ENCODE data around the gene SRSF4. TPM values are rescaled to one million over a fixed set of nuclear protein-coding genes. Genes with fewer than 3 reads are reported as not detected.

Gene SRSF4
- polyA plus RNA-seq, 1 of the 3 experiments (the other 2 are of a cell fraction) = 62.6 TPM

DNA sequence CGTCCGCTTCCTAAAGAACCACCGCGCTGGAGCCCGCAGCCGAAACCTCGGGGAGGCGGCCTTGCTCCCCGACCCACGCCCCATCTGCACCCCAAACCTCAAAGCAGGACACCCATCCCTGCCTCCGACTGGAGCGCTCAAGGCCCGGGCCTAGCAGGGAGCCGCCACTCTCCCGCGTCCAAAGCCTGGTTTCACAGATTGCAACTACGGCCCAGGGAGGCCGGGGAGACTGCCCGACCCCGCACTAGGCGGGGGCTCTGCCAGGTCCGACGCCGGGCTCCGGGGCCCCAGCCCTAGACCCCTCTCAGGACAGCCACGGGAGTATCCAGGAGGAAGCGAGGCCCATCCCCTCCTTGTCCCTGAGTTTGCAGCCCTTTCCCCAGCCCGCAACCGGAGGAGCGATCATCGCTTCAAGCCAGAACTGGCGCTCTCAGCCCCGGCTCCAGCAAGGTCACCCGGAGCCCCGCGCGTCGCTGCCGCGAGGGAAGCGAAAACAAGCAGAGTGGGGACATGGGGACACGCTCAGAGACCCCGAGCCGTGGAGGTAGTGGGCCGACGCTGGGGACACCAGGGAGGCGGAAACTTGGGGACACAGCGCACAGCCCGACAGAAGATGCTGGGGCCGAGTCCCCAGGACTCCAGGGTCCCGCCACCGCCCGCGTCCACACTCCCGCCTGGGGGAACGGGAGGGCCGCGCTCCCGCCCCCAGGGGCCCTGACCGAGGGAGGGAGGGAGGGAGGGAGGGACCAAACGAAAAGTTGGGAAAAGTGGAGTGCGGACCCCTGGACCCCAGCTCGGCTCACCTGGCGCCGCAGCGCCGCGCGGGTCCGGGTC is 58.4 kb downstream of the SRSF4 start:
- peak; percentile 65 for DNase-seq
- Histone ChIP-seq H3K9me3 (no peaks in the 10 kb centered on the region), H3K4me3 (ENCODE audit: low read depth in 2 of 2, low read length in 1 of 2) (peak overlapping the region; percentile 19 to 69; a peak in 3 of 4 replicates), H3K4me2 (peak overlapping the region; percentile 67), H3K27me3 (ENCODE audit: insufficient read depth) (no peaks in the 10 kb centered on the region), H2AFZ (ENCODE audit: low read depth) (no peak overlapping the region), H3F3A (replicated peaks; ENCODE audit: insufficient read depth) (peaks cover 3% of the 10 kb centered on the region), H3K4me1 (ENCODE audit: control insufficient read depth in 1 of 2, insufficient read depth in 2 of 2, low read depth in 1 of 2, low read length in 1 of 2) (peaks cover 0 to 9% of the 10 kb centered on the region in 2 experiments; a peak in 1 of 4 replicates), H3K9me2 (no peaks in the 10 kb centered on the region), H3K36me3 (replicated peaks in 1 of 2; ENCODE audit: control insufficient read depth in 1 of 2, insufficient read depth in 2 of 2, low read length in 1 of 2) (no peaks in the 10 kb centered on the region), H3K79me2 (ENCODE audit: insufficient read depth) (no peaks in the 10 kb centered on the region), H3K27ac (ENCODE audit: low read depth in 2 of 2, low read length in 1 of 2) (no peak overlapping the region), H3K9ac (no peak overlapping the region), H4K20me1 (ENCODE audit: insufficient read depth) (no peaks in the 10 kb centered on the region)
- ChIA-PET POLR2A (interaction anchor here (2.1 to 2.4 kb wide), 1 partner anchor 58 kb away, joined by 7 to 11 read pairs; the partner anchor contains the start of gene SRSF4), CTCF (interaction anchor here (0.7 to 3.3 kb wide), 11 partner anchors 11 to 246 kb away, joined by 3 to 15 read pairs (median 4); partner anchors contain the start of genes EPB41 and SRSF4)
- 70% methylated on average over 25 of the region's 70 CpGs for WGBS (ENCODE audit: low lambda C conversion rate)
- TF ChIP-seq TEAD4 (IDR thresholded peaks at IDR 0.05; ENCODE audit: borderline replicate concordance, insufficient read depth) (no peak), IRF3 (IDR thresholded peaks at IDR 0.05; ENCODE audit: low read depth, low read length) (no peak), YY1 (IDR thresholded peaks at IDR 0.05; ENCODE audit: low read depth) (no peak), MAX (IDR thresholded peaks at IDR 0.05; ENCODE audit: low read depth) (no peak), SMC3 (IDR thresholded peaks at IDR 0.05; ENCODE audit: low read depth, low read length) (no peak), RCOR1 (IDR thresholded peaks at IDR 0.05; ENCODE audit: low read length) (no peak), FOXM1 (IDR thresholded peaks at IDR 0.05; ENCODE audit: low read depth) (no peak), FOXJ3 (CRISPR knock-in tag; IDR thresholded peaks at IDR 0.05) (no peak), GABPA (IDR thresholded peaks at IDR 0.05; ENCODE audit: low read depth) (no peak), POLR2AphosphoS5 (IDR thresholded peaks at IDR 0.05; ENCODE audit: low read depth, low read length) (no peak)
- TF ChIP-seq, protein P1, sequence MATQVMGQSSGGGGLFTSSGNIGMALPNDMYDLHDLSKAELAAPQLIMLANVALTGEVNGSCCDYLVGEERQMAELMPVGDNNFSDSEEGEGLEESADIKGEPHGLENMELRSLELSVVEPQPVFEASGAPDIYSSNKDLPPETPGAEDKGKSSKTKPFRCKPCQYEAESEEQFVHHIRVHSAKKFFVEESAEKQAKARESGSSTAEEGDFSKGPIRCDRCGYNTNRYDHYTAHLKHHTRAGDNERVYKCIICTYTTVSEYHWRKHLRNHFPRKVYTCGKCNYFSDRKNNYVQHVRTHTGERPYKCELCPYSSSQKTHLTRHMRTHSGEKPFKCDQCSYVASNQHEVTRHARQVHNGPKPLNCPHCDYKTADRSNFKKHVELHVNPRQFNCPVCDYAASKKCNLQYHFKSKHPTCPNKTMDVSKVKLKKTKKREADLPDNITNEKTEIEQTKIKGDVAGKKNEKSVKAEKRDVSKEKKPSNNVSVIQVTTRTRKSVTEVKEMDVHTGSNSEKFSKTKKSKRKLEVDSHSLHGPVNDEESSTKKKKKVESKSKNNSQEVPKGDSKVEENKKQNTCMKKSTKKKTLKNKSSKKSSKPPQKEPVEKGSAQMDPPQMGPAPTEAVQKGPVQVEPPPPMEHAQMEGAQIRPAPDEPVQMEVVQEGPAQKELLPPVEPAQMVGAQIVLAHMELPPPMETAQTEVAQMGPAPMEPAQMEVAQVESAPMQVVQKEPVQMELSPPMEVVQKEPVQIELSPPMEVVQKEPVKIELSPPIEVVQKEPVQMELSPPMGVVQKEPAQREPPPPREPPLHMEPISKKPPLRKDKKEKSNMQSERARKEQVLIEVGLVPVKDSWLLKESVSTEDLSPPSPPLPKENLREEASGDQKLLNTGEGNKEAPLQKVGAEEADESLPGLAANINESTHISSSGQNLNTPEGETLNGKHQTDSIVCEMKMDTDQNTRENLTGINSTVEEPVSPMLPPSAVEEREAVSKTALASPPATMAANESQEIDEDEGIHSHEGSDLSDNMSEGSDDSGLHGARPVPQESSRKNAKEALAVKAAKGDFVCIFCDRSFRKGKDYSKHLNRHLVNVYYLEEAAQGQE (IDR thresholded peaks at IDR 0.05; ENCODE audit: low read depth, low read length) = no peak

Data from SK-N-SH (cell line).